GM12878 (cell line): ENCODE results near the gene C1QTNF9B. TPM values are rescaled to one million over a fixed set of nuclear protein-coding genes. Genes with fewer than 3 reads are reported as not detected.
A peak's percentile ranks its signal among the peaks of the same experiment; 100 is the strongest.

ENCODE experiments used
- ATAC-seq: fragments of 200-7000 bp; cut with Tn5 transposase; 3 replicates; pipeline ENCODE4 v1.9.1; 2020; ENCODE audit warnings: mild to moderate bottlenecking, moderate library complexity
- BruUV-seq: library from RNA; stranded (reverse); fragments of 400-500 nt; replicated peaks from 2 replicates; lab custom pipeline; 2021; lab: Mats Ljungman, UMichigan
- CTCF ChIA-PET: fragments of 300-600 bp; sonication (Branson Sonifier 250); formaldehyde crosslinking; extraction: SDS; loops from one replicate; lab custom pipeline; 2021; ENCODE audit warnings: inconsistent platforms; lab: Yijun Ruan, JAX
- POLR2A ChIA-PET: fragments of 350-600 bp; formaldehyde crosslinking; extraction: SDS; loops from one replicate; lab custom pipeline; 2021; ENCODE audit warnings: inconsistent platforms; lab: Charles Lee
- RAD21 ChIA-PET: fragments of 300-600 bp; sonication (Branson Sonifier 250); formaldehyde crosslinking; loops from one replicate; lab custom pipeline; 2023; ENCODE audit warnings: antibody characterized with exemption; ENCODE audit not compliant: unreplicated experiment; lab: Charles Lee
- SMC1A ChIA-PET: fragments of 300-600 bp; sonication (Branson Sonifier 250); formaldehyde crosslinking; loops from one replicate; lab custom pipeline; 2023; ENCODE audit not compliant: unreplicated experiment, uncharacterized antibody; lab: Charles Lee
- DNase-seq: peaks from one replicate; pipeline ENCODE4 v3.0.0-alpha.2; 2011; ENCODE audit warnings: low read depth, low spot score
- FAIRE-seq: peaks from 3 replicates; lab custom pipeline; 2011; peaks lifted over from hg19 to GRCh38; lab: Jason Lieb, UNC
- H2AFZ ChIP-seq: 2 replicates; pipeline ENCODE4 v1.6.0; 2011; ENCODE audit warnings: low read depth, low read length, control low read depth; ENCODE audit not compliant: control insufficient read depth
- H3K27ac ChIP-seq: 2 replicates; pipeline ENCODE4 v1.5.1; 2011; ENCODE audit warnings: control low read depth; ENCODE audit not compliant: control insufficient read depth, insufficient read depth
- H3K27me3 ChIP-seq, 2 experiments: replicated peaks in 1 of 2; 2 replicates each; pipeline versions ENCODE4 v1.6.0 to v1.6.1; 2011; ENCODE audit warnings: low read length in 1 of 2; ENCODE audit not compliant: control insufficient read depth in 2 of 2, insufficient read depth in 2 of 2
- H3K36me3 ChIP-seq, 2 experiments: 2 replicates each; pipeline ENCODE4 v1.5.1; 2011; ENCODE audit warnings: low read length in 1 of 2; ENCODE audit not compliant: control insufficient read depth in 2 of 2, insufficient read depth in 2 of 2
- H3K4me1 ChIP-seq: 2 replicates; pipeline ENCODE4 v1.6.1; 2011; ENCODE audit warnings: mild to moderate bottlenecking, low read length, moderate library complexity, mixed read lengths; ENCODE audit not compliant: control insufficient read depth, insufficient read depth
- H3K4me2 ChIP-seq: 2 replicates; pipeline ENCODE4 v1.6.0; 2011; ENCODE audit warnings: control low read depth; ENCODE audit not compliant: control insufficient read depth, insufficient read depth
- H3K4me3 ChIP-seq: fragments of 200-600 bp; sonication (generic); 2 replicates; pipeline ENCODE4 v1.5.1; 2016
- H3K79me2 ChIP-seq: 2 replicates; pipeline ENCODE4 v1.6.0; 2011; ENCODE audit warnings: low read length; ENCODE audit not compliant: control insufficient read depth, insufficient read depth
- H3K9ac ChIP-seq: 2 replicates; pipeline ENCODE4 v1.8.0; 2011; ENCODE audit warnings: low read length, control low read depth, mixed read lengths; ENCODE audit not compliant: control insufficient read depth, insufficient read depth
- H3K9me3 ChIP-seq: replicated peaks from 3 replicates; pipeline ENCODE4 v1.5.1; 2011; ENCODE audit warnings: mild to moderate bottlenecking, low read length; ENCODE audit not compliant: control insufficient read depth, insufficient read depth
- H4K20me1 ChIP-seq: 2 replicates; pipeline ENCODE4 v1.6.0; 2011; ENCODE audit not compliant: control insufficient read depth, insufficient read depth
- BCLAF1 ChIP-seq: fragments of 450-650 bp; IDR thresholded peaks from 2 replicates; pipeline ENCODE4 v1.6.1; 2017; ENCODE audit warnings: antibody characterized with exemption, mild to moderate bottlenecking, moderate library complexity
- CBFB ChIP-seq: IDR thresholded peaks from 2 replicates; pipeline ENCODE4 v1.6.1; 2016; ENCODE audit warnings: antibody characterized with exemption, low read depth
- CREM ChIP-seq: IDR thresholded peaks from 2 replicates; pipeline ENCODE4 v1.6.1; 2014; ENCODE audit warnings: antibody characterized with exemption, low read depth
- DPF2 ChIP-seq: fragments of 450-650 bp; IDR thresholded peaks from 2 replicates; pipeline ENCODE4 v1.6.1; 2017; ENCODE audit warnings: mild to moderate bottlenecking
- MEF2A ChIP-seq: IDR thresholded peaks from 2 replicates; pipeline ENCODE4 v1.6.1; 2011; ENCODE audit warnings: low read depth, mild to moderate bottlenecking, low read length, moderate library complexity; ENCODE audit not compliant: insufficient read depth
- NBN ChIP-seq: fragments of 450-650 bp; IDR thresholded peaks from 2 replicates; pipeline ENCODE4 v1.6.1; 2016
- NFIC ChIP-seq: IDR thresholded peaks from 2 replicates; pipeline ENCODE4 v1.6.1; 2012; ENCODE audit warnings: low read depth, mild to moderate bottlenecking, inconsistent platforms, low read length, moderate library complexity
- PAX5 ChIP-seq: IDR thresholded peaks from 2 replicates; pipeline ENCODE4 v1.6.1; 2011; ENCODE audit warnings: low read depth, low read length, borderline replicate concordance
- RB1 ChIP-seq: fragments of 450-650 bp; formaldehyde crosslinking; IDR thresholded peaks from 2 replicates; pipeline ENCODE4 v1.6.1; 2017; ENCODE audit warnings: mild to moderate bottlenecking, borderline replicate concordance
- SMARCA5 ChIP-seq: fragments of 450-650 bp; IDR thresholded peaks from 2 replicates; pipeline ENCODE4 v1.6.1; 2017; ENCODE audit warnings: mild to moderate bottlenecking
- WGBS: methylation state at CpG from one replicate; pipeline ENCODE4 v1.1.6; 2016; ENCODE audit warnings: low lambda C conversion rate; ENCODE audit not compliant: insufficient replicate concordance, insufficient coverage; ENCODE audit errors: missing lambda C conversion rate; 5-methylcytosine and 5-hydroxymethylcytosine counted together
- in situ Hi-C: fragments of 300-500 bp; cut with MboI; formaldehyde crosslinking; loops from 9 replicates; pipeline ENCODE4 v1.14.3; 2018; ENCODE audit warnings: mixed read lengths
- intact Hi-C: fragments of 100-400 bp; cut with micrococcal nuclease; formaldehyde crosslinking; loops from one replicate; pipeline ENCODE4 v1.14.2; 2022; ENCODE audit not compliant: unreplicated experiment
- polyA plus RNA-seq, 11 experiments: library from polyadenylated mRNA; depleted of rRNA in 4 of 11; unstranded in 6 of 11; stranded (reverse) in 5 of 11; fragments of >200 nt; fragmentation: Nextera tagmentation in 4 of 11; fragmentation: Illumina TruSeq in 1 of 11; extraction: Ambion mirVana in 4 of 11; extraction: Trizol in 1 of 11; gene quantifications; 1 replicate in 1 of 11; 2 replicates in 10 of 11; pipeline versions ENCODE4 v1.2.1 to v1.2.3, GENCODE V29; 2011 to 2016; ENCODE audit warnings: inconsistent platforms in 2 of 11, missing spikeins in 2 of 11, low read depth in 1 of 11
- total RNA-seq, 4 experiments: library from RNA; depleted of rRNA in 3 of 4; stranded (reverse); fragments of >200 nt in 3 of 4; fragmentation: Illumina TruSeq in 1 of 4; extraction: Trizol in 1 of 4; gene quantifications; 2 replicates each; pipeline versions ENCODE4 v1.2.1 to v1.2.3, GENCODE V29; 2013 to 2021
- TF ChIP-seq, protein P1 (sequence below): fragments of 450-650 bp; formaldehyde crosslinking; IDR thresholded peaks from 2 replicates; pipeline ENCODE4 v1.4.0; 2020; ENCODE audit warnings: mild to moderate bottlenecking, moderate library complexity

The C1QTNF9B gene
- total and polyA plus RNA-seq, 10 of the 15 experiments (the other 5 are each of a cell fraction or from before 2014, with no cell fraction given) = 0.10 to 0.48 (median 0.32) TPM; not detected in 6

DNA sequence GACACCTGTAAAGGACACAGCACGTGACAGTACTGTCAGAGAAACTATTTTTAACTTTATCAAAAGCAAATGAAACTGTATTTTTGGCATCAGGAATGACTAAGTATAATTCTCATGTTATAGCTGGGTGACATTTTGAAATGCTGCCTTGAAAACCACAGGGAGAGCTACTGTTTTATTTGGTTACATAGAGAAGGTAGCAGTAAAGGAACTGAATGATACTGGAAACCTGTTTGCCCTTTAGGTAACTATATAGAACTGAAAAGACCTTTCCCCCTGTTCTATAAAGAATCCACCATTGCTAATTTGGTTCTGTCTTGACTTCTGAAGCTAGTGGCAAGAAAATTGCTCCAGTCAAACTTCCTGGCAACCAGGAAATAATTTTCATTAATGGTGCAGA lies 47.2 kb downstream of the C1QTNF9B start:
- FAIRE-seq (no peak), ATAC-seq (no peak), DNase-seq (no peak)
- ChIA-PET SMC1A (interaction anchor here (0.9 to 3.3 kb wide), 7 partner anchors 19 to 82 kb away, joined by 3 to 19 read pairs (median 3); no protein-coding TSS in a partner anchor), RAD21 (interaction anchor here (0.9 to 1.6 kb wide), 4 partner anchors 21 to 72 kb away, joined by 3 to 5 read pairs (median 4); no protein-coding TSS in a partner anchor), POLR2A (interaction anchor here (0.6 to 1.0 kb wide), 2 partner anchors 43 to 44 kb away, joined by 3 read pairs; no protein-coding TSS in a partner anchor), CTCF (interaction anchor here (1.8 kb wide), 1 partner anchor 71 kb away, joined by 5 read pairs; no protein-coding TSS in a partner anchor)
- 0% methylated on average over 1 of the region's 1 CpG for WGBS
- no peak overlapping the region for H3K4me2 ChIP-seq
- no peaks in the 10 kb centered on the region for H3K79me2 ChIP-seq
- H3K36me3 ChIP-seq = no peaks in the 10 kb centered on the region
- TF ChIP-seq DPF2 = no peak
- TF ChIP-seq MEF2A = peak; percentile 33; the same call in 1 of the 2 replicates
- TF ChIP-seq NFIC = peak; percentile 26; the same call in 1 of the 2 replicates
- H3K4me1 ChIP-seq = peaks cover 55% of the 10 kb centered on the region
- no peaks in the 10 kb centered on the region for H3K27me3 ChIP-seq
- H3K9me3 ChIP-seq = no peaks in the 10 kb centered on the region
- peak overlapping the region; percentile 5; the same call in 1 of the 2 replicates for H2AFZ ChIP-seq
- intact Hi-C loops (no loop called here), in situ Hi-C loops (no loop called here)
- no TSS peak for BruUV-seq
- H3K27ac ChIP-seq = peak overlapping the region; percentile 51
- H3K4me3 ChIP-seq = no peak overlapping the region
- H3K9ac ChIP-seq = no peak overlapping the region
- no peaks in the 10 kb centered on the region for H4K20me1 ChIP-seq

DNA sequence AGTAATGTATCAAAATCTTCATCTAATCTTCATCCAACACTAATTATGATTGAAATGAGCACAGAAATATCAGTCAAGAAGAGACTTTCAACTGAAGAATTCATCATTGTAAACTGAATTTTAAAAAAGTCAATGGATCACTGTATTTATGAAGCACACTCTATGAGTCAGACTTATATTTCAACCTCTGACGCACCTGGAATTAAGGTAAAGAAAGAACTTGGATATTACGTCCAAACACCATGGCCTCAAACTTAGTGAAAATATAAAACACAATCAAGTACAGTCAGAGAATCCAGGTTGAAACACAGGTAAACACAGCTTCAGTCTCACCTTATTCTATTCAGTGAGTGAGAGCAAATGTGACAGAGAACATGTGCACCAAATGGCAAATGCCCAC lies 47.6 kb downstream of the C1QTNF9B start:
- SMC1A ChIA-PET = interaction anchor here (1.0 to 3.3 kb wide), 7 partner anchors 18 to 107 kb away, joined by 3 to 19 read pairs (median 3); no protein-coding TSS in a partner anchor
- ATAC-seq (no peak), FAIRE-seq (no peak), DNase-seq (no peak)
- BruUV-seq = no TSS peak
- H3K79me2 ChIP-seq = no peaks in the 10 kb centered on the region
- no peaks in the 10 kb centered on the region for H3K9me3 ChIP-seq
- POLR2A ChIA-PET = no interaction called here
- CTCF ChIA-PET = interaction anchor here (0.5 to 1.8 kb wide), 3 partner anchors 39 to 179 kb away, joined by 3 to 6 read pairs (median 5); no protein-coding TSS in a partner anchor
- H3K4me1 ChIP-seq = peaks cover 55% of the 10 kb centered on the region
- intact Hi-C loops (loop anchor here (5.0 kb wide), 1 partner anchor 37 kb away; no protein-coding TSS in a partner anchor), in situ Hi-C loops (no loop called here)
- H3K4me2 ChIP-seq = no peak overlapping the region; the same call in 1 of the 2 replicates
- no peak overlapping the region for H3K9ac ChIP-seq
- H3K36me3 ChIP-seq = no peaks in the 10 kb centered on the region
- no peaks in the 10 kb centered on the region for H3K27me3 ChIP-seq
- no peak overlapping the region for H3K4me3 ChIP-seq
- no peaks in the 10 kb centered on the region for H4K20me1 ChIP-seq
- 98% methylated on average over 2 of the region's 2 CpGs for WGBS
- no peak overlapping the region for H2AFZ ChIP-seq
- RAD21 ChIA-PET = interaction anchor here (0.9 to 1.6 kb wide), 5 partner anchors 16 to 72 kb away, joined by 3 to 5 read pairs (median 3); no protein-coding TSS in a partner anchor
- H3K27ac ChIP-seq = no peak overlapping the region
- TF ChIP-seq CREM (no peak), CBFB (no peak), SMARCA5 (no peak), NBN (no peak), RB1 (no peak), PAX5 (no peak), BCLAF1 (no peak)
- TF ChIP-seq, protein P1, sequence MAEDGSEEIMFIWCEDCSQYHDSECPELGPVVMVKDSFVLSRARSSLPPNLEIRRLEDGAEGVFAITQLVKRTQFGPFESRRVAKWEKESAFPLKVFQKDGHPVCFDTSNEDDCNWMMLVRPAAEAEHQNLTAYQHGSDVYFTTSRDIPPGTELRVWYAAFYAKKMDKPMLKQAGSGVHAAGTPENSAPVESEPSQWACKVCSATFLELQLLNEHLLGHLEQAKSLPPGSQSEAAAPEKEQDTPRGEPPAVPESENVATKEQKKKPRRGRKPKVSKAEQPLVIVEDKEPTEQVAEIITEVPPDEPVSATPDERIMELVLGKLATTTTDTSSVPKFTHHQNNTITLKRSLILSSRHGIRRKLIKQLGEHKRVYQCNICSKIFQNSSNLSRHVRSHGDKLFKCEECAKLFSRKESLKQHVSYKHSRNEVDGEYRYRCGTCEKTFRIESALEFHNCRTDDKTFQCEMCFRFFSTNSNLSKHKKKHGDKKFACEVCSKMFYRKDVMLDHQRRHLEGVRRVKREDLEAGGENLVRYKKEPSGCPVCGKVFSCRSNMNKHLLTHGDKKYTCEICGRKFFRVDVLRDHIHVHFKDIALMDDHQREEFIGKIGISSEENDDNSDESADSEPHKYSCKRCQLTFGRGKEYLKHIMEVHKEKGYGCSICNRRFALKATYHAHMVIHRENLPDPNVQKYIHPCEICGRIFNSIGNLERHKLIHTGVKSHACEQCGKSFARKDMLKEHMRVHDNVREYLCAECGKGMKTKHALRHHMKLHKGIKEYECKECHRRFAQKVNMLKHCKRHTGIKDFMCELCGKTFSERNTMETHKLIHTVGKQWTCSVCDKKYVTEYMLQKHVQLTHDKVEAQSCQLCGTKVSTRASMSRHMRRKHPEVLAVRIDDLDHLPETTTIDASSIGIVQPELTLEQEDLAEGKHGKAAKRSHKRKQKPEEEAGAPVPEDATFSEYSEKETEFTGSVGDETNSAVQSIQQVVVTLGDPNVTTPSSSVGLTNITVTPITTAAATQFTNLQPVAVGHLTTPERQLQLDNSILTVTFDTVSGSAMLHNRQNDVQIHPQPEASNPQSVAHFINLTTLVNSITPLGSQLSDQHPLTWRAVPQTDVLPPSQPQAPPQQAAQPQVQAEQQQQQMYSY = no peak
